HG03103 (cell line): Measurements from ENCODE around the gene CIZ1.
"Not testable (repeated sequence)": the region's sequence is repeated elsewhere in the genome, so short reads cannot be mapped to it uniquely, and the experiment has no call there.

Experiments used
- ATAC-seq: cut with Tn5 transposase; IDR thresholded peaks from one replicate; pipeline ENCODE4 v1.9.1; 2021; ENCODE audit warnings: low read depth; ENCODE audit not compliant: unreplicated experiment

CIZ1 gene, protein sequence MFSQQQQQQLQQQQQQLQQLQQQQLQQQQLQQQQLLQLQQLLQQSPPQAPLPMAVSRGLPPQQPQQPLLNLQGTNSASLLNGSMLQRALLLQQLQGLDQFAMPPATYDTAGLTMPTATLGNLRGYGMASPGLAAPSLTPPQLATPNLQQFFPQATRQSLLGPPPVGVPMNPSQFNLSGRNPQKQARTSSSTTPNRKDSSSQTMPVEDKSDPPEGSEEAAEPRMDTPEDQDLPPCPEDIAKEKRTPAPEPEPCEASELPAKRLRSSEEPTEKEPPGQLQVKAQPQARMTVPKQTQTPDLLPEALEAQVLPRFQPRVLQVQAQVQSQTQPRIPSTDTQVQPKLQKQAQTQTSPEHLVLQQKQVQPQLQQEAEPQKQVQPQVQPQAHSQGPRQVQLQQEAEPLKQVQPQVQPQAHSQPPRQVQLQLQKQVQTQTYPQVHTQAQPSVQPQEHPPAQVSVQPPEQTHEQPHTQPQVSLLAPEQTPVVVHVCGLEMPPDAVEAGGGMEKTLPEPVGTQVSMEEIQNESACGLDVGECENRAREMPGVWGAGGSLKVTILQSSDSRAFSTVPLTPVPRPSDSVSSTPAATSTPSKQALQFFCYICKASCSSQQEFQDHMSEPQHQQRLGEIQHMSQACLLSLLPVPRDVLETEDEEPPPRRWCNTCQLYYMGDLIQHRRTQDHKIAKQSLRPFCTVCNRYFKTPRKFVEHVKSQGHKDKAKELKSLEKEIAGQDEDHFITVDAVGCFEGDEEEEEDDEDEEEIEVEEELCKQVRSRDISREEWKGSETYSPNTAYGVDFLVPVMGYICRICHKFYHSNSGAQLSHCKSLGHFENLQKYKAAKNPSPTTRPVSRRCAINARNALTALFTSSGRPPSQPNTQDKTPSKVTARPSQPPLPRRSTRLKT

DNA sequence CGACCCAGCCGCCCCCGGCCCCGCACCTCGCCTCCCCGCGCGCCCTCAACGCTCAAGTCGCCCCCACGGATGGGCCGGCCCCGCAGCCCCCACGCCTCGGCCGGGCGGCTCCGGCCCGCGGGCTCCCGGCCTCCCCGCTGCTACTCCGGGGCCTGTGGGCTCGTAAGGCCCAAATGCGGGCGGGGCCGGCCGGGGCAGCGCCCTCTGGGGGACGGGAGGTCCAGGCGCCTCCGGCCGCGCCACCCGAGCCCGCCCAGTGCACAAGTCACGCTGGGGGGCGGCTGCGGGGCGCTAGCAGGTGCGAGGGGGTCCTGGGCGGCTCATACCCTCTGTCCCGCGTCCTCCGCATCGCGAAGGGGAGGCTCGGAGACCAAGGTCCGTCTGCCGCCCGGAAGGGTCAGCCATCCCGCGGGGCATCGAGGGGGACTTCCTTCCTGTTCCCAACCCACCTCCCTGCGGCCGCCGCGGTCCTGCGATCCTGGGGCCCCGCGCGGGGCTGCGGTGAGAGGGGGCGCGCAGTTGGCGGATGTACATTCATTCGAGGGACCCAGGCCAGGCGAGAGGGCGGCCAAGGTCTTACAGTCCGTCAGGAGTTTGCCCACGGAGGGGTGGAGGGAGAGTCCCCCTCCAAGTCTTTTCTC is at the start of gene CIZ1:
Gene CIZ1, minus strand, starts transcription at position 167 of the 641 bp plus-strand sequence. CDS start 715 bp downstream, outside the sequence.
- no peak for ATAC-seq

DNA sequence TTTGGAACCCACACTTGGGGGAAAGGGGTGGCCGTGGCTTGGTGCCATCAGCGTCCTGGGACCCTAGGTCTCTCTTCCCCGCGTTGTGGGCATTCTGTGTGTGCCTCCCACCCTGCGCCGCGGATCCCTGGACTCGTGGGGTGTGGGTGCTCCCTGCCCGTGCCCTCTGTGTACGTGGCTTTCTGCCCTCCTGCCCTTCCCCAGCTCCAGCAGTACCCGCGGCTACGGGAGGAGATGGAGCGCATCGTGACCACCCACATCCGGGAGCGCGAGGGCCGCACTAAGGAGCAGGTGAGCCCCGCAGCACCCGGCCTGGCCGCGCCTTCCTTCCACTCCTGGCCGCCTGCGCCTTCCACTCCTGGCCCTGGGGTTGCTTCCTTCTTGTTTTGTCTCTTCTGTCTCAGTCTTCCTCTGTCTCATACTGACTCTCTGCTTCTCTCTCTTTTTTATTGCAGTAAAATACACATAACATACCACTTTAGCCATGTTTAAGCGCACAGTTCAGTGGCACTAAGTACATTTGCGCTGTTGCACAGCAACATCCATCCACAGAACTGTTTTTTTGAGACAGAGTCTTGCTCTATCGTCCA is 42.5 kb upstream of the CIZ1 start:
- no peak for ATAC-seq

DNA sequence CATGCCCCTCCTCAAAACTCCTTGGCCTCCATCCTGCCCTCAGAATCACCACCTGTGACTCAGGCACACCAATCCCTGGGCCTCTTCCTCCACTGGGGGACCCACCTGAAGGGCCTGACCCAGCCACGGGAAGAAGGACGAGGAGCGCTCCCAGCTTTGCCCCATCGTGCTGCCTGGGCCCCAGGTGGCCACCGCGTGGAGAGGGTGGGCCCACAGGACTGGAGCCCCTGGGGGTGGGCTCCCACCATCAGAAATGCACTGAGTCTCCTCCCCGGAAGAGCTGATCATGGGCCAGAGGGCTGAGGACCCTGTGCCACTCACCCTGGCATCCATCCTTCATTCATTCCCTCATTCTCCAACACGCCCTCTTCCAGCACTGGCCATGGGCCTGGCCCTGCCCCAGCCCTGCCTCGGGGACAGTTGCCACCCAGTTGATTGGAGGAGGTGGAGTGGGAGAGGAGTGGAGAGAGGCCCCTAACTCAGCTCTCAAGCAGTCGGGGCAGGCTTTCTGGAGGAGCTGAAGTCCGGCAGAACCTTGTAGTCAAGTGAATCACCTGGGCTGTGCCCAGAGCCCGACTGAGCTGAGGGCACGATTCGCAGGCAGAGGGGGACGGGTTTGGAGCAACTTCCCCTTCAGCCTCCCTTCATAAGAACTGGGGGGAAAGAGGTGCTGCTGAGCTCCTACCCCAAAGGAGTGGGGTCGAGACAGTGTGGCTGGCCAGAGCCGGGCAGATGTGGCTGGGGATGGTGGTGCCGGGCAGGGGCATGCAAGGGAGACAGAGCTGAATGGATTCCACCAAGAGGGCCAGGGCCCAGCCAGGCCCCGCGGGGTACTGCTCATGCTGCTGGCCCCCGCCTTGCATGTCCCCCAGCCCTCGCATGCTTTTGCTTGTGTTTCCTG is 41.4 kb upstream of the CIZ1 start:
- no peak for ATAC-seq

DNA sequence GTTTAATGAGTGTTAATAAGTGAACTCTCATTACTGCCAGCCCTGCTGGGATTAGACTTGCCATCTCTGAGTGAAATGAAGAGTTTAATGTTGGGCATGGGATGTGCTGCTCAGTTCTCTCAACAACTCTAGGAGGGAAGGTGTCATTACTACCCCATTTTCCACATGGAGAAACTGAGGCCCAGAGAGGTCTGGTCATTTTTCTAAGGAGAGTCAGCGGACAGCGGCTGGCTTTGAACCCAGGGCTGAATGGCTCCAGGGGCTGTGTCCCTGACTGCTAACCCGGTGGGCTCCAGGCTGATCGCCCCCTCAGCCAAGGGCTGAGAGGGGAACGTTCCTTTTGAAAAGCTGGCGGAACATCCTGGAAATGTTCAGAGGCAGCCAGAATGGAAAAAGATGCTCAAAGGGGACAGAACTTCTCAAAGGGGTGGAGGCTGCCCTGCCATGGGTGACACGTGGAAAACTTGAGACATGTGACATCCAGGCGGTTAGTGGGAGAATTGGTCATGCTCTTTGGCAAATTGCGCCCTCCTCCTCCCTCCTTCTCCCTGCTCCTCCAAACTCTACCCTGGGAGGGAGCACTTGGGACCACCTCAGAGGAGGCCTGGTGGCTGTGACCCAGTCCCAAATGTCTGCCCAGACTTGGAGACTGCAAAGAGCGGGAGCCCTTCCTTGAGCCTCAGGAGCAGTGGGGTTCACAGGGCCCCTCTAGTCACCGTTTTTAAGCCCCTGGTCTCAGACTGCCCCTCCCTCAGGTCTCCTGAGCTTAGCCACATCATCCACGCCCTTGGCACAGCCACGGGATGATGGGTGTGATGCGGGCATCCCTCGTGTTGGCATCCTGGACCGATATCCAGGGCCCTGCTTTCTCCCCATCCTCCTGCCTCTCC is 40.5 kb upstream of the CIZ1 start:
- no peak for ATAC-seq

DNA sequence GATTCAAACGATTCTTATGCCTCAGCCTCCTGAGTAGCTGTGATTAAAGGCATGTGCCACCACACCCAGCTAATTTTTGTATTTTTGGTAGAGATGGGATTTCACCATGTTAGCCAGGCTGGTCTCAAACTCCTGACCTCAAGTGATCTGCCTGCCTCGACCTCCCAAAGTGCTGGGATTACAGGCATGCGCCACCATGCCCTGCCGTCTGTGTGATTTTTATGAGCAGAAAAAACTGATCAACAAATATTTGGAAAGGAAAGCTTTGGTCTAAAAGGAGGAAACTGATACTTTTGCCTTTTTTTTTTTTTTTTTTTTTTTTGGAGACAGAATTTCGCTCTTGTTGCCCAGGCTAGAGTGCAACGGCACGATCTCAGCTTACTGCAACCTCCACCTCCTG is 39.5 kb upstream of the CIZ1 start:
- ATAC-seq = not testable (repeated sequence)

DNA sequence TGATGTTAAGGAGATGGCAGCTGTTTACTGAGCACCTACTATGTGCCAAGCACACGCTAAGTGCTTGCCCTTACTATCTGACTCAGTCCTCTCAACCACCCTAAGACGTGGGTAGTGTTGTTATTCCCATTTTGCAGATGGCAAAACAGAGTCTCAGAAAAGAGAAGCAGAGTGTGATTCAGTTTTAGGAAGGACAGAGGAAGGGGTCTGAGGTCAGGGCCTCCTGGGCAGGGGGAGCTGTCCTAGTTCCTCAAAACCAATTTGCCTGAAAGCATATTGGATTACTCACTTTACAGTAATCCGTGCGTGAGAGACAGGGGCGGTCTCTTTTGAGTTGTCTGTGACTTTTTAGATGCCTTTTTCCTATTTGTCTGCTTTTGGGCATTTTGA is 35.0 kb upstream of the CIZ1 start:
- ATAC-seq = no peak

DNA sequence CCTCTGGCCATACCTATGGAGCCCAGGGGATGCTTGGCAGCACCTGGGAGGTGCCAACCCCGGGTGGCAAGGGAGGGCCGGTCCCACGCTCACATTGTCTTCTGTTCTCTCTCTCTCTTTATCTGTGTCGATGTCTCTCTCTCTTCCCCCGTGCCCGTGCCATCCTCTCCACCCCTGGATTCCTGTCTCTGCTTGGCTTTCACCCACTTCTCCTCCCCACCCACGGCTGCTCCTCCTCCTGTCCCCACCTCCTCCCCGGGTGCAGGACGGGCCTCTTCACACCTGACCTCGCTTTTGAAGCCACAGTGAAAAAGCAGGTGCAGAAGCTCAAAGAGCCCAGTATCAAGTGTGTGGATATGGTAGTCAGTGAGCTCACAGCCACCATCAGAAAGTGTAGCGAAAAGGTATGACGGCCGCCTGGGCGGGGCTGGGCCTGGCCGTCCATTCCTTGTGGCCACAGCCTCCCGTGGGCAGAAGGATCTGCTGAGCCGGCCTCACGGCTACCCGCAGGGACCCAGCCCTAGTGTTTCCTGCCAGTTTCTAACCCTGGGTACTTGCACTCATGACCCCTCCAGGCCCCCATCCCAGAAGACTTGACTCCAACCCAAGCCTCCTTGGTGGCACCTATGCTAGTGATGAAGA is 34.5 kb upstream of the CIZ1 start:
- ATAC-seq = no peak

DNA sequence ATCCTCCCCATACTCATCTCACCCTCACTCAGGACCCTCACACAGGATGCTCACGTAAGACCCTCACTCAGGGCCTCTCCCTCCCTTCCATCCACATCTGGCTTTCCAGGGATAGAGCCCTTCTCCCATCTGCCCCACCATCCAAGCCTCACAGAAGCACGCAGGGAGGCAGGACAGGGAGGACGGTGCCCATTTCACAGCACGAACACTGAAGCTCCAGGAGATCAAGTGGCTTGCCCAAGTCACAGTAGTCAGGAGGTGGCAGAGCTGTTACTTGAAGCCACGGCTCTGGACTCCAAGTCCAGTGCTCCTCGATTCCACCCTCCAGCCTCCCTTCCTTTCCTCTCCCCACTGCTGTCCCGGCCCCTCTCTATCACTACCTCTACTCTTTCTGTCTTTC is 33.5 kb upstream of the CIZ1 start:
- ATAC-seq = no peak

DNA sequence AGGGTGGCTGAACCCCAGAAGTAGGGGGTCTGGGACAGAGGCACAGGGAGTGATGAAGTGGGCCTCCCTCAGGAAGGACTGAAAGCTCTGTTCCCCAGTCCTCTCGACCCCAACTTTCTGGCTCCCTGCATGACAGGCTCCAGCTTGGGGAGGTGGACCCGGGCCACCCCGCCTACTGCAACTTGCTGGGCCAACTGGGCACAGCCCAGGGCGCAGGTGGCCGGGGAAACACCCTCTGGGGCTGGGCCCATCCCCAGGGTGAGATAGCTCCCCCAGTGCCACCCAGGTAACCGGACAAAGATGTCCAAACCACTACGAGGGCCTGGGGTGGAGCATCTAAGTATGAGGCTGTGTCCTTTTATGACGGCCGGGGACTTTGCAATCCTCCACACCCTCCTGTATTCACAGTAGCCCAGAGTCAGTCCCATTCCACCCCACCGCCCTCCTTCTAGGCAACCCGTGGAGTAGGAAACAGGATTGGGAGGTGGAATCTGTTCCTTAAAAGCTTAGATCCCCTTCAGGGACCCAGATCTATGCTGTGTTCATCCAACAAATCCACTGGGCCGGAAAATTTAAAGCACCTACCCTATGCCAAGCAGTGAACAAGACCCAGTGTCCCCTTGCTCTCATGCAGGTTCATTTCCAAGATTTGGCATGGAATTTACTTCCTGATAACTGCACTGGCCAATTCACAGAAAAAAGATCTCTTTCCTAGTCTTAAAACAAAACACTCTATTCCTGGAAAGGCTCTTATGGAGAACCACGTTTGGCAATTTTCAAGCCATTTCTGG is 31.7 kb upstream of the CIZ1 start:
- ATAC-seq = no peak

DNA sequence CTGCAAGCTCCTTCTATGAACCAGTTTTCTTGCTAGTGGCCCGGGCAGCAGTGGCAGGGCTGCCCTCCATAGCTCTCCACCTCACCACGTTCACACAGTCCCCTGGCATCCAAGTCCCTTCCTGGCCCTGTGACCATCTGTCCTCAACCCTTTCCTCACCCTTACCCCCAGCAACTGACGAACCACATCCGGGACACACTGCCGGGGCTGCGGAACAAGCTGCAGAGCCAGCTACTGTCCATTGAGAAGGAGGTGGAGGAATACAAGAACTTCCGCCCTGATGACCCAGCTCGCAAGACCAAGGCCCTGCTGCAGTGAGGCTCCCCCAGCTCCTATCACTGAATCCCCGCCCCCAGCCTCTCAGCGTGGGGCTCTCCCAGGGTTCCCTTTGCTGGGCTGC is 30.7 kb upstream of the CIZ1 start:
- no peak for ATAC-seq

DNA sequence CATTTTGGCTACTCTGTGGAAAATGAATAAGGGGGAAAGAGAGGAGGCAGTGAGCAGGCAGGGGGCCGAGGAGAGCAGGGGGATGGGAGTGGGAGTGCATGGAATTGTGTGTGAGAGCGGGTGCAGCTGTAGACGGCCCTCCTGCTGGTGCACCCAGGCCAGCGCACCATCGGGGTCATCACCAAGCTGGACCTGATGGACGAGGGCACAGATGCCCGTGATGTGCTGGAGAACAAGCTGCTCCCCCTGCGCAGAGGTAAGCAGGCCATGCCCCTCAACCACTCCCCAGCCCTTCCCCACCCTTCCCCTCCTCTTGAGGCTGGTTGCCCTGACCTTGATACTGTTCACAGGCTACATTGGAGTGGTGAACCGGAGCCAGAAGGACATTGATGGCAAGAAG is 28.5 kb upstream of the CIZ1 start:
- ATAC-seq = no peak

DNA sequence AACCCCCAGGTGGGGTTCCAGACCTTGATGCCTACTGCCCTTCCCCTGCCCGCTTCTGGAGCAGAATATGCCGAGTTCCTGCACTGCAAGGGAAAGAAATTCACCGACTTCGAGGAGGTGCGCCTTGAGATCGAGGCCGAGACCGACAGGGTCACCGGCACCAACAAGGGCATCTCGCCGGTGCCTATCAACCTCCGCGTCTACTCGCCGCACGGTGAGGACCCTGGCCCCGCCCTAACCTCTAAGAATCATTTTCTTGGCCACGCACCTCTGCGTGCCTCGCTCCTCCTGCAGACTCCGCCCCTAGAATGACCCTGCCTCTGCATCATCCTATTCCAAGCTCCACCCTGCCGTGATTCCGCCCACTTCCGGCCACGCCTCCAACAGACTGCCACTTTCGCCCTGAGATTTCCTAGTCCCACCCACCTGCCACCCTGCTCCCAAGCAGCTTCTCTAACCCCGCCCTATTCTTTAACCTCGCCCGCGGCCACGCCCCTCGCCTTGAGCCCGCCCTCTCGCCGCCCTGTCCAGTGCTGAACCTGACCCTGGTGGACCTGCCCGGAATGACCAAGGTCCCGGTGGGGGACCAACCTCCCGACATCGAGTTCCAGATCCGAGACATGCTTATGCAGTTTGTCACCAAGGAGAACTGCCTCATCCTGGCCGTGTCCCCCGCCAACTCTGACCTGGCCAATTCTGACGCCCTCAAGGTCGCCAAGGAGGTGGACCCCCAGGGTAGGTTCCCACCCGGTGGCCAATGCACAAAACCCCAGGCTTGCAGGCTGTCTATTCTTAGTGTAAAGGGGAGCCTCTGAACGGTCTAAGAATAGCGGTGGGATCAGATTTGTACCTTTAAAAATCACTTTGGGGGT is 27.4 kb upstream of the CIZ1 start:
- ATAC-seq = peak; percentile 84

DNA sequence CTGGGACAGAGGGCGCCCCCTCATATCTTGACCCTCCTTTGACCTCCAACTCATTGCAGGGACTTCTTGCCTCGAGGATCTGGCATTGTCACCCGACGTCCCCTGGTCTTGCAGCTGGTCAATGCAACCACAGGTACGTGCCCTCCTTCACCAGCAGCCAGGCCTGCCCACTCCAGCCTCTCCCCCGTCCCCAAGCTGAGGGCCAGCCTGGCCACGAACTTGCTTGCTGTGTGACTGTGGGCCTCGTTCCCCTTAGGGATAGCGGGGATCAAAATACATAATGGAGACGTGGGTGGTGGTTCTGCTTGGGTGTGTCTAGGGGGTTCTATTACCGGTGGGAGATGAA is 26.8 kb upstream of the CIZ1 start:
- no peak for ATAC-seq

DNA sequence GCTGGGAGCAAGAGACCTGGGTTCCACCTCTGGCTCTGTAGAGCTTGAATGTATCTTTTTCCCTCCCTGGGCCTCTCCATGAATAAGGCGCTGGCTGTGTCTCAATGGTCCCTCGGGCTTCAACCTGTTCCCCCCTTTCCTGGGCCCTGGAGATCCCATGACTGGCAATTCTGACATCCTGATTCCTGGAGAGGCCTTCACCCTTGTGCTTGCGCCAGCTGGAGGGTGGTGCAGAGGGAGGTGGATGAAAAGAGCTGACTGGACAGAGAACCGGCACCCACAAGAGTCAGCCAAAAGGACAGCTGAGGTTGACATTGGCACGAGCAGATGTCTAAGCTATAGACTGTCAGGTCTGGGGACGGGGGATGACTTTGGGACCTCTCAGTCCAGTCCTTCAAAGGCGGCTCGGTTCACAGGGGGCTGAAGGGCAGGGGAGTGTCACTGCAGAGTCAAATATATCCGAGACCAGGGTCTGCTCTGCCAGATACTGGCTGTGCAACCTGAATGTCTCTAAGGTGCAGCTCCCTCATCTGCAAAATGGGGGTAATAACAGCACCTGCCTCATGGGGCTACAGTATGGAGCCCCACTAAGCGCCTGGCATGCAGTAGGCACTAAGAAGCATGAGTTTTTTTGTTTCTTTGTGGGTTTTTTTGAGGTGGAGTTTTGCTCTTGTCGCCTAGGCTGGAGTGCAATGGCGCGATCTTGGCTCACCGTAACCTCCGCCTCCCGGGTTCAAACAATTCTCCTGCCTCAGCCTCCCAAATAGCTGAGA is 25.6 kb upstream of the CIZ1 start:
- ATAC-seq = no peak

DNA sequence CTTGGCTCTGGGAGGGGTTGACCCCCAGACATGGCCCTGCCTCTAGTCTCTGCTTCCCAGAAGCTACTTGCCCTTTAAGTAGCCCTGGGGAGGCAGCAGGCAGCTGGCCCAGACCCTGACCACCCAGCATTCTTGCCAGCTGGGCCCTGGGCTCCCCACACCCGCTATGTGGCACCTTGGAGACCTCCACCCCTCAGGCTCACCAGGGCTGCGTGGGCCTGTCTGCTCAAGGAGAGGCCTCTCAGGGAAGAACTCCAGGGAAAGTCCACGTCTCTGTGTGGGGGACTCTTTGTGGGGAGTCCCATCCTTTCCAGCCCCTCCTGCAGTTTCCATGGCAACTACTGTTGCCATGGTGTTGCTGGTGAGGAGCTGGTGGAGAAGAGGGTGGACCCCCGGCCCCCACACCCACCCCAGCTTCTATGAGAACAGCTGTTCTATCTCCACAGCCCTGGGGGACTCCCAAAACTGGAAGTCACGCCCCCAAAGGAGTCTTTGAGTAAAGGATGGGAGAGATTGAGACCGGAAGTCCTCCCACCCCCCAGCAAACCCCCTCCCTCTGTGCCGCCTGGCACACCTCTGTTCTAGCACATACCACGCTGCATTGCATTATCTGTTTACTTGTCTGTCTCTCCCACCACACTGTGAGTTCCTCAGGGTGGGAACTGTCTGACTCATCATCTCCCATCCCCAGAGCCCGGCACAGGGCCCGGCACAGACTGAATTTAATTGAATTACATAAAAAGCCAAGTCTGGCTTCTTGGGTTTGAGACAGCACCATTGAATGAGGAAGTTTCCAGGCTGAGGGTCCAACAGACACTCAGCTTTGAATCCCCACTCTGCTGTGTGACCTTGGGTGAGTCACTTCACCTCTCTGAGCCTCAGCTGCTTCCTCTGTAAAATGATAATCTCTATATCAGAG is 24.4 kb upstream of the CIZ1 start:
- ATAC-seq = no peak
